ENCODE measurements around the gene MAN1A2.
"Not testable (repeated sequence)": the region's sequence is repeated elsewhere in the genome, so short reads cannot be mapped to it uniquely, and the experiment has no call there.

Gene MAN1A2

DNA sequence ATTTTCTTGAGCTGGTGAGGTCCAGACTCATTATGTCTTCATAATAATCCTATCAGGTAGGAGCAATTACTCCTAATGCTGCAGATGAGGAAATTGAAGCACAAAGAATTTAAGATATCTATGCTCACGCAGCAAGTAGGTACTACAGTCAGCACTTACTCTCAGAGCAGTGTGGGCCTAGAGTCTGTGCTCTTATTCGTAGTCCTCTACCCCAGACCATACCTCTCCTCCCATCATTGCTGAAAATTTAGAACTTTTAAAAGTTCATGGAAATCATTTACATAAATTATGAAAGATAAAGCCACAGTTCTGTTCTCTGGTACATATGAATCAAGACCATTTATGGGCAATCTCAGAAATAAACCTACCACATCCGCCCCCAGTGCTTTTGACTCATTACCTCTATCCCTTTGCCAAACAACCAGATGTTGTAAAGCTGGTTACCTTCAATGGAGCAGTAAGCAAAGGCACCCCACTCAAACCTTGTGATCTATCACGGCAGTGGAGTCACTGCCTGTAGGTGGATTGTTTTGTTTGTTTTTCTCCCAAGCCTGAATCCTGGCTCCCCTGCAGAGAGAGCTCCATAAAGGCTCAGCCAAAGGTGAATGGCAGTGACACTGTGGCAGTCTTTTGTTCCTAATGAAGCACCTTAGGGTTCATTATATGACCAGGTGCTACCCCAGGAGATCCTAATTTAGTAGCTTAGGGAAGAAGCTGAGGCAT, 20.9 kb upstream of the MAN1A2 start:
- peak; percentile 27 for DNase-seq (ENCODE audit: low read depth)
- H3K4me3 ChIP-seq (ENCODE audit: low read depth, low read length), result no peak overlapping the region
- in situ Hi-C loops (cut with HindIII; ENCODE audit: low sequenced_read_pairs), result no loop called here
- TF ChIP-seq, protein P1, sequence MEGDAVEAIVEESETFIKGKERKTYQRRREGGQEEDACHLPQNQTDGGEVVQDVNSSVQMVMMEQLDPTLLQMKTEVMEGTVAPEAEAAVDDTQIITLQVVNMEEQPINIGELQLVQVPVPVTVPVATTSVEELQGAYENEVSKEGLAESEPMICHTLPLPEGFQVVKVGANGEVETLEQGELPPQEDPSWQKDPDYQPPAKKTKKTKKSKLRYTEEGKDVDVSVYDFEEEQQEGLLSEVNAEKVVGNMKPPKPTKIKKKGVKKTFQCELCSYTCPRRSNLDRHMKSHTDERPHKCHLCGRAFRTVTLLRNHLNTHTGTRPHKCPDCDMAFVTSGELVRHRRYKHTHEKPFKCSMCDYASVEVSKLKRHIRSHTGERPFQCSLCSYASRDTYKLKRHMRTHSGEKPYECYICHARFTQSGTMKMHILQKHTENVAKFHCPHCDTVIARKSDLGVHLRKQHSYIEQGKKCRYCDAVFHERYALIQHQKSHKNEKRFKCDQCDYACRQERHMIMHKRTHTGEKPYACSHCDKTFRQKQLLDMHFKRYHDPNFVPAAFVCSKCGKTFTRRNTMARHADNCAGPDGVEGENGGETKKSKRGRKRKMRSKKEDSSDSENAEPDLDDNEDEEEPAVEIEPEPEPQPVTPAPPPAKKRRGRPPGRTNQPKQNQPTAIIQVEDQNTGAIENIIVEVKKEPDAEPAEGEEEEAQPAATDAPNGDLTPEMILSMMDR (IDR thresholded peaks at IDR 0.05; ENCODE audit: low read depth, low read length, missing control alignments), result no peak

GRCh38 chr1:117347907-117348306, 19.3 kb upstream of the MAN1A2 start:
- H3K4me3 ChIP-seq (ENCODE audit: low read depth, low read length), result no peak overlapping the region
- TF ChIP-seq, protein P1 (IDR thresholded peaks at IDR 0.05; ENCODE audit: low read depth, low read length, missing control alignments), result no peak
- in situ Hi-C loops (cut with HindIII; ENCODE audit: low sequenced_read_pairs), result no loop called here
- no peak for DNase-seq (ENCODE audit: low read depth)

DNA sequence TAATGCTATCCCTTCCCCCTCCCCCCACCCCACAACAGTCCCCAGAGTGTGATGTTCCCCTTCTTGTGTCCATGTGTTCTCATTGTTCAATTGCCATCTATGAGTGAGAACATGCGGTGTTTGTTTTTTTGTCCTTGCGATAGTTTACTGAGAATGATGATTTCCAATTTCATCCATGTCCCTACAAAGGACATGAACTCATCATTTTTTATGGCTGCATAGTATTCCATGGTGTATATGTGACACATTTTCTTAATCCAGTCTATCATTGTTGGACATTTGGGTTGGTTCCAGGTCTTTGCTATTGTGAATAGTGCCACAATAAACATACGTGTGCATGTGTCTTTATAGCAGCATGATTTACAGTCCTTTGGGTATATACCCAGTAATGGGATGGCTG, 14.6 kb upstream of the MAN1A2 start:
- H3K4me3 ChIP-seq (ENCODE audit: low read depth, low read length); DNase-seq (ENCODE audit: low read depth); in situ Hi-C loops (cut with HindIII; ENCODE audit: low sequenced_read_pairs): not testable (repeated sequence)

GRCh38 chr1:117357833-117358603, 9.2 kb upstream of the MAN1A2 start:
- DNase-seq (ENCODE audit: low read depth); in situ Hi-C loops (cut with HindIII; ENCODE audit: low sequenced_read_pairs); H3K4me3 ChIP-seq (ENCODE audit: low read depth, low read length): not testable (repeated sequence)

DNA sequence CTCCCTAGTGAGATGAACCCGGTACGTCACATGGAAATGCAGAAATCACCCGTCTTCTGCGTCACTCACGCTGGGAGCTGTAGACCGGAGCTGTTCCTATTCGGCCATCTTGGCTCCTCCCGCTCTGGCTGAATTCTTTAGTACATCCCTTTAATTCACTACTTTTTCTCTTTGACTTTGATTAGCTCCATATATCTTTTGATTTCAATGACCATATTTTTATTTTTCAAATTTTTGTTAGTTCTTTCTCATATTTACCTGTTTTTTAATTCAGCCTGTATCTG, 8.7 kb upstream of the MAN1A2 start:
- in situ Hi-C loops (cut with HindIII; ENCODE audit: low sequenced_read_pairs); H3K4me3 ChIP-seq (ENCODE audit: low read depth, low read length); DNase-seq (ENCODE audit: low read depth): not testable (repeated sequence)

DNA sequence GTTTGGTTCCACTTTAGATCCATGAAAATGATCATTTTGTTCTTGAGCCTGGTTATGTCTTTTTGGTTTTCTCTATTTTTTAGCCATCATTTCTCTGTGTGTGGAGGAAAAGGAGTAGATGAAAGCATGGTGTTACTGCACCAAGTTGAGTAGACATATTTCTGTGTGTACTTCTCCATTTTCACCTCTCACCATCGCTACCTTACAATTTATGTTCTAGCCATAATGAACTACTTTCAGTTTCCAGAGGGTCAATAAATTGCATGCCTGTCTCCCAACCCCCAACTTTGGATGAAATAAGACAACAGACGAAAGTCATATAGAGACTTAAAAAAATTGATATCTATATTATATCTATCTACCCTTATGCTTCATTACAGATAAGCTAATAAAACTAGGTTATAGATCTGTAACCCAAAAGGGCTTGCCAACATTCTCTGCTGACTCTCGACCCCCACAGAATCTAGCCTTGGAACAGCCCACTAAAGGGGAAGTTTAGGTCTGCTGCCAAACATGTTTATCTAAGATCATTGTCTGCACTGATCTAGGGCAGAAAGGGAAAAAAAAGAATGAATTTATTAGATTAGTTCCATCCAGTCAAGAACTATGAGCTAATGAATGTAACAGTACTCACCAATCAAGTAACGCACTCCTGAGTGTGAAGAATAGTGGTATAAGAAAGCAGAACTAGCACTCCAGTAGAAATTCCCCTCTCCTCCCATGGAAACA, 7.5 kb upstream of the MAN1A2 start:
- TF ChIP-seq, protein P1 (IDR thresholded peaks at IDR 0.05; ENCODE audit: low read depth, low read length, missing control alignments), result no peak
- DNase-seq (ENCODE audit: low read depth), result no peak
- no peak overlapping the region for H3K4me3 ChIP-seq (ENCODE audit: low read depth, low read length)
- in situ Hi-C loops (cut with HindIII; ENCODE audit: low sequenced_read_pairs), result no loop called here

DNA sequence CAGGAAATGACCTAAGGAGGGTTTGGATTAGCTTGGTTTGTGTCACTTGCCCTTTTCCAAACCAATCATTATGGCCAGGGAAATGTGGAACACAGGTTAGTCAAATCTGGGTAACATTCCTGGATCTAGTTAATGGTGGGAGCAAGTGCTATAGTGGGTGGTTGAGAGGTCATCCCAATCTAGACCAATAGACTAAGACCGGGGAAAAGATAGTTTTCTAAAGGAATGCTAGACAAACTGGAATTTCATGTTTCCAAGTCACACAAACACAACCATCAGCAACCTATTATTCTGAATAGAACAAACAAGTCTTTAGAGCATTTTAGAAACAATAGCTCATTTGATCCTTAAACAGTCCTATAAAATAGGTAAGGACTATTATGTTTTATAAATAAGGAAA, 4.3 kb upstream of the MAN1A2 start:
- no peak overlapping the region for H3K4me3 ChIP-seq (ENCODE audit: low read depth, low read length)
- TF ChIP-seq, protein P1 (IDR thresholded peaks at IDR 0.05; ENCODE audit: low read depth, low read length, missing control alignments), result no peak
- DNase-seq (ENCODE audit: low read depth), result no peak
- in situ Hi-C loops (cut with HindIII; ENCODE audit: low sequenced_read_pairs), result no loop called here

DNA sequence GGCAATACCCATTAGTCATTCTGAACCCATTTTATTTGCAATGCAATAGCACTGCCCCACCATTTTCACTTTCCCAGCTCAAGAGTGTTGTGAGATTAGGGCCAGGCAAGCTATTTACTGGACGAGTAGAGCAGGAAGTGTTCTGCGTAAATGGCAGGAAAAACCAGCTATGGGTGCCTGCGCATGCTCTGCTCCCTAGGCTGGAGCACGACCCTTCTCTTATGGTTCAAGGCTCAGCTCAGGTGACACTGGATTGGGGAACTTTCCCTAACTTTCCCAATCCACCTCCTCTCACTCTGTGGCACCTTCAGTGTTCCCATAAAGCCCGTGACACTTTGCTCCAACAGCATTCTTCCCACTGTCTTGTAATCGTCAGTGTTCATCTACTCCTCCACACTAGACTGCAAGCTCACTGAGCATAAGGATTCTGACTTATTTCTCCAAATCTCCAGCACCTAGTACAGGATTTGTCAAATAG, 3.6 kb upstream of the MAN1A2 start:
- H3K4me3 ChIP-seq (ENCODE audit: low read depth, low read length), result no peak overlapping the region
- TF ChIP-seq, protein P1 (IDR thresholded peaks at IDR 0.05; ENCODE audit: low read depth, low read length, missing control alignments), result no peak
- in situ Hi-C loops (cut with HindIII; ENCODE audit: low sequenced_read_pairs), result no loop called here
- no peak for DNase-seq (ENCODE audit: low read depth)

All from astrocyte of the cerebellum (primary cell).